NCI-H2196 (cell line): ENCODE measurements around the gene SRD5A3.

Source experiments
- DNase-seq: peaks from one replicate; lab custom pipeline; 2025; ENCODE audit not compliant: unreplicated experiment; lab: John Stamatoyannopoulos, UW

Gene SRD5A3

GRCh38 chr4:55406545-55406944, 60.5 kb downstream of the SRD5A3 start:
- no peak for DNase-seq

GRCh38 chr4:55407119-55407518, 61.1 kb downstream of the SRD5A3 start:
- DNase-seq = no peak

GRCh38 chr4:55407764-55408163, 61.7 kb downstream of the SRD5A3 start:
- DNase-seq = no peak

DNA sequence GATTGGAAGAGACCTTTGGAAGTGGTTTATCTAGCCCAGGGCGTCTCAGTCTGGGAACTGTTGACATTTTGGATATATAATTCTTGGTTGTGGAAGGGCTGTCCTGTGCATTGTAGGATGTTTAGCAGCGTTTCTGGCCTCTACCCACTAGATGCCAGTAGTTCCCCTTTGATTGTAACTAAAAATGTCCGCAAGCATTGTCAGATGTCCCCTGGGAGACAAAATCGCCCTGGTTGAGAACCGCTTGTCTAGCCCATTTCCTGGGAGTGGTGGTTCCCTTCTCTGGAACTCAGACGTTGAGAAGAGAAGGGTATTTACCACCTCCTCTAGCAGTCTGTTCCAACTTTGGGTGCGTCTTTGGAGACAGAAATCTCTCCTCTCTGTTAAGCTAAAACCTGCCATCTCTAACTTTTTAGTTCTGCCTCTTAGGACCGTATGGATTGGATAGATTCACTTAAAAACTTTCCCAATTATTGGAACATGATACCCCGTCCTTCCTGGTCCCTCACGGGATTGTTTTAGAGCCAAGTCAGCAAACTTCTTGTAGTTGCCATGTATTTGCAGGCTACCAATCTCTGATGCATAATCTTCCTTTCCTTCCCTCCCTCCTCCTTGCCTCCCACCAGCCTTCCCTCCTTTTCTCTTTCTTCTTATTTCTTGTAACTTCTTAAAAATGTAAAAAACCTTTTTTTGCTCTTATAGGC, 63.6 kb downstream of the SRD5A3 start:
- no peak for DNase-seq

- no peak for DNase-seq
Observed at GRCh38 chr4:55410431-55410830, 64.4 kb downstream of the SRD5A3 start.

- DNase-seq = no peak
Observed at GRCh38 chr4:55411621-55412020, 65.6 kb downstream of the SRD5A3 start.

DNA sequence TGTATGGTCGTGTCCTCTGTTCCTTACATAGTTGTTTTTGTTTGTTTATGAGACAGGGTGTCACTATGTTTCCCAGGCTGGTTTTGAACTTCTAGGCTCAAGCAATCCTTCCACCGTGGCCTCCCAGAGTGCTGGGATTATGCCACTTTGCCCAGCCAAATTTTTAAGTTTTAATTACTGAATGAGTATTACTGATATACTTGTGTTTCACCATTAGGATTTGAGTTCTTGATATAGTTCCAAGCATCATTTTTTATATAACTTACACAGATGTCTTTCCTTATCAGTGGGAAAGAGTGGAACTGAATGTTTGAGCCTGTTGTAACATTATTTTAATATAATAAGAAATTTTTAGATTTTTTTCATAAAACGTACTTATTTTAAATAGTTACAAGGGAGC, 70.1 kb downstream of the SRD5A3 start:
- no peak for DNase-seq
